Neural cell (in vitro differentiated cells): Measurements from ENCODE around the gene MBD6. TPM values are rescaled to one million over a fixed set of nuclear protein-coding genes. Genes with fewer than 3 reads are reported as not detected.
A peak's percentile ranks its signal among the peaks of the same experiment; 100 is the strongest.

Experiments
- H2AFZ ChIP-seq: fragments of 200-600, 300-800 bp; sonication (generic), shearing (Covaris generic); 2 replicates; pipeline ENCODE4 v1.6.0; 2014; ENCODE audit warnings: low read depth, mild to moderate bottlenecking, antibody characterized with exemption, low read length, moderate library complexity
- H3F3A ChIP-seq: fragments of 200-600 bp; shearing (Covaris generic); 2 replicates; pipeline ENCODE4 v1.6.1; 2016; ENCODE audit warnings: mild to moderate bottlenecking, moderate library complexity, mixed read lengths, antibody characterized with exemption, low read length; ENCODE audit not compliant: insufficient read depth, poor library complexity, severe bottlenecking
- H3K27ac ChIP-seq: fragments of 200-600, 300-800 bp; sonication (generic), shearing (Covaris generic); 2 replicates; pipeline ENCODE4 v1.5.1; 2014; ENCODE audit warnings: mild to moderate bottlenecking, low read length, moderate library complexity
- H3K27me3 ChIP-seq: fragments of 300-800, 200-600 bp; sonication (generic), shearing (Covaris generic); 2 replicates; pipeline ENCODE4 v1.6.0; 2014; ENCODE audit warnings: mild to moderate bottlenecking, low read depth, low read length, moderate library complexity; ENCODE audit not compliant: insufficient read depth
- H3K36me3 ChIP-seq: fragments of 300-800, 200-600 bp; sonication (generic), shearing (Covaris generic); 2 replicates; pipeline ENCODE4 v1.5.1; 2014; ENCODE audit warnings: mild to moderate bottlenecking, antibody characterized with exemption, low read length, moderate library complexity; ENCODE audit not compliant: insufficient read depth
- H3K4me2 ChIP-seq: fragments of 300-800, 200-600 bp; sonication (generic), shearing (Covaris generic); 2 replicates; pipeline ENCODE4 v1.6.0; 2014; ENCODE audit warnings: mild to moderate bottlenecking, low read length
- H3K4me3 ChIP-seq: fragments of 300-800, 200-600 bp; sonication (generic), shearing (Covaris generic); 2 replicates; pipeline ENCODE4 v1.5.1; 2014; ENCODE audit warnings: mild to moderate bottlenecking, low read length, moderate library complexity
- H3K79me2 ChIP-seq: fragments of 200-600 bp; shearing (Covaris generic); replicated peaks from 2 replicates; pipeline ENCODE4 v1.6.0; 2014; ENCODE audit warnings: mild to moderate bottlenecking, low read length, moderate library complexity; ENCODE audit not compliant: insufficient read depth
- H3K9ac ChIP-seq: fragments of 300-800, 200-600 bp; sonication (generic), shearing (Covaris generic); 2 replicates; pipeline ENCODE4 v1.6.1; 2016; ENCODE audit warnings: mild to moderate bottlenecking, low read length, mixed read lengths
- H3K9me2 ChIP-seq: fragments of 200-600 bp; shearing (Covaris generic); 2 replicates; pipeline ENCODE4 v1.6.1; 2016; ENCODE audit warnings: mild to moderate bottlenecking, low read length, mixed read lengths; ENCODE audit not compliant: insufficient read depth
- H3K9me3 ChIP-seq: fragments of 200-600, 300-800 bp; sonication (generic), shearing (Covaris generic); 2 replicates; pipeline ENCODE4 v1.6.1; 2016; ENCODE audit warnings: mild to moderate bottlenecking, mixed run types, low read length, moderate library complexity, mixed read lengths
- H4K20me1 ChIP-seq: fragments of 200-600 bp; shearing (Covaris generic); 2 replicates; pipeline ENCODE4 v1.6.1; 2016; ENCODE audit warnings: mild to moderate bottlenecking, mixed run types; ENCODE audit not compliant: insufficient read depth
- EP300 ChIP-seq: fragments of 450-650 bp; conservative IDR thresholded peaks from 2 replicates; pipeline ENCODE4 v1.6.1; 2014; ENCODE audit warnings: antibody characterized with exemption, mild to moderate bottlenecking, moderate library complexity; ENCODE audit not compliant: poor library complexity, severe bottlenecking
- EZH2 ChIP-seq: fragments of 200-600, 300-800 bp; shearing (Covaris generic), sonication (generic); IDR thresholded peaks from 2 replicates; pipeline ENCODE4 v1.6.1; 2014; ENCODE audit warnings: antibody characterized with exemption, low read length, borderline replicate concordance, mild to moderate bottlenecking; ENCODE audit not compliant: insufficient read depth, poor library complexity, severe bottlenecking
- MXI1 ChIP-seq: fragments of 450-650 bp; conservative IDR thresholded peaks from 2 replicates; pipeline ENCODE4 v1.6.1; 2014; ENCODE audit warnings: antibody characterized with exemption, mild to moderate bottlenecking; ENCODE audit not compliant: poor library complexity, severe bottlenecking
- POLR2AphosphoS5 ChIP-seq: IDR thresholded peaks from 2 replicates; pipeline ENCODE4 v1.6.1; 2012
- RAD21 ChIP-seq: fragments of 450-650 bp; conservative IDR thresholded peaks from 2 replicates; pipeline ENCODE4 v1.6.1; 2014; ENCODE audit warnings: antibody characterized with exemption, mild to moderate bottlenecking, moderate library complexity
- REST ChIP-seq: IDR thresholded peaks from 2 replicates; pipeline ENCODE4 v1.6.1; 2012; ENCODE audit warnings: borderline replicate concordance
- SMC3 ChIP-seq: fragments of 450-650 bp; conservative IDR thresholded peaks from 2 replicates; pipeline ENCODE4 v1.6.1; 2014; ENCODE audit warnings: antibody characterized with exemption, mild to moderate bottlenecking, moderate library complexity; ENCODE audit not compliant: poor library complexity
- TAF1 ChIP-seq: IDR thresholded peaks from 2 replicates; pipeline ENCODE4 v1.6.1; 2012; ENCODE audit warnings: low read depth
- polyA plus RNA-seq: library from polyadenylated mRNA; depleted of rRNA; stranded (reverse); fragments of >200 nt; gene quantifications from 2 replicates; pipeline ENCODE4 v1.2.3, GENCODE V29; 2014
- TF ChIP-seq, protein P1 (sequence below): fragments of 450-650 bp; IDR thresholded peaks from 2 replicates; pipeline ENCODE4 v1.5.1; 2014; ENCODE audit warnings: antibody characterized with exemption, mild to moderate bottlenecking, moderate library complexity; ENCODE audit not compliant: poor library complexity, severe bottlenecking

Gene MBD6
- polyA plus RNA-seq, 1 donor from 2014 or later, result 2.1 TPM

- Histone ChIP-seq H3K9me3 (no peaks in the 10 kb centered on the region), H3K9ac (peak within 1 kb of the TSS; percentile 87), H4K20me1 (no peaks in the 10 kb centered on the region), H3K27ac (peak within 1 kb of the TSS; percentile 93), H3K4me3 (peak within 1 kb of the TSS; percentile 86), H3K9me2 (no peaks in the 10 kb centered on the region), H3K79me2 (peaks cover 22% of the 10 kb centered on the region), H3K27me3 (no peaks in the 10 kb centered on the region), H3F3A (peaks cover 4% of the 10 kb centered on the region), H2AFZ (peak within 1 kb of the TSS; percentile 38), H3K4me2 (peak within 1 kb of the TSS; percentile 99), H3K36me3 (no peaks in the 10 kb centered on the region)
- TF ChIP-seq EZH2 (no peak), SMC3 (peak; percentile 16), TAF1 (peak; percentile 47), POLR2AphosphoS5 (peak; percentile 90), EP300 (no peak), MXI1 (peak; percentile 46), REST (peak; percentile 69), RAD21 (no peak)
- TF ChIP-seq, protein P1, sequence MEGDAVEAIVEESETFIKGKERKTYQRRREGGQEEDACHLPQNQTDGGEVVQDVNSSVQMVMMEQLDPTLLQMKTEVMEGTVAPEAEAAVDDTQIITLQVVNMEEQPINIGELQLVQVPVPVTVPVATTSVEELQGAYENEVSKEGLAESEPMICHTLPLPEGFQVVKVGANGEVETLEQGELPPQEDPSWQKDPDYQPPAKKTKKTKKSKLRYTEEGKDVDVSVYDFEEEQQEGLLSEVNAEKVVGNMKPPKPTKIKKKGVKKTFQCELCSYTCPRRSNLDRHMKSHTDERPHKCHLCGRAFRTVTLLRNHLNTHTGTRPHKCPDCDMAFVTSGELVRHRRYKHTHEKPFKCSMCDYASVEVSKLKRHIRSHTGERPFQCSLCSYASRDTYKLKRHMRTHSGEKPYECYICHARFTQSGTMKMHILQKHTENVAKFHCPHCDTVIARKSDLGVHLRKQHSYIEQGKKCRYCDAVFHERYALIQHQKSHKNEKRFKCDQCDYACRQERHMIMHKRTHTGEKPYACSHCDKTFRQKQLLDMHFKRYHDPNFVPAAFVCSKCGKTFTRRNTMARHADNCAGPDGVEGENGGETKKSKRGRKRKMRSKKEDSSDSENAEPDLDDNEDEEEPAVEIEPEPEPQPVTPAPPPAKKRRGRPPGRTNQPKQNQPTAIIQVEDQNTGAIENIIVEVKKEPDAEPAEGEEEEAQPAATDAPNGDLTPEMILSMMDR, result no peak
Observed at GRCh38 chr12:57520053-57520818, 2.4 kb upstream of the MBD6 start, which contains the start of gene DDIT3. DDIT3 (minus strand) TSS chr12:57520514; CDS start chr12:57517406, 3,108 bp downstream.

DNA sequence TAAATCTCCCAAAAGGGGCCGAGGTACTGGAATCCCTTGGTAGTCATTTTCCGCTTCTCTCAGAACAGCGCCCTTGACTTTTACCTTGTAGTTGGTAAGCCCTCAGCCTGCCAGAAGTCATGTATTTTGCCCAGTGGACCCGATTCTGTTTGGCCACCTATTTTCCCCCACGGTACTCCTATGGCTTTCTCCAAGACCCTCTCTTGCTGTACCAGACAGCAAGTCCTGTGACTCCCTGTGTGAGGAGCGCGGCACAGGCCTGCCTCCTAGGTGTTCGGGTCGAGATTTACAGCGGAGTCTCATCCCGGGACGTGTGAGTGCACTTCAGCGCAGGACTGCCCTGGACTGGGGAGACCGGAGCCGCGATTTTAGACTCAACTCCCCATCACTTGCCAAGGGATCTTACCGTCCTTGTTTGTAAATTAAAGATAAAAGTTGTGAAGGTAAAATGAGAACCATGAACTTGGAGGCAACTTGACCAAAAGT, 1.1 kb upstream of the MBD6 start:
- TF ChIP-seq EZH2 (no peak), TAF1 (no peak), REST (peak; percentile 6)
- Histone ChIP-seq H3K79me2 (peaks cover 28% of the 10 kb centered on the region), H3F3A (peaks cover 4% of the 10 kb centered on the region), H3K4me3 (peak overlapping the region; percentile 86), H3K27ac (peak overlapping the region; percentile 93), H3K4me2 (peak overlapping the region; percentile 62), H3K27me3 (no peaks in the 10 kb centered on the region), H2AFZ (no peak overlapping the region), H4K20me1 (no peaks in the 10 kb centered on the region), H3K9me2 (no peaks in the 10 kb centered on the region), H3K9ac (peak overlapping the region; percentile 84), H3K36me3 (no peaks in the 10 kb centered on the region), H3K9me3 (no peaks in the 10 kb centered on the region)
